ENCODE results near the gene AFF3. TPM values are rescaled to one million over a fixed set of nuclear protein-coding genes. Genes with fewer than 3 reads are reported as not detected.

Gene AFF3
- total and polyA plus RNA-seq, 2 experiments from 2014 or later, result 7.3 to 7.8 TPM

DNA sequence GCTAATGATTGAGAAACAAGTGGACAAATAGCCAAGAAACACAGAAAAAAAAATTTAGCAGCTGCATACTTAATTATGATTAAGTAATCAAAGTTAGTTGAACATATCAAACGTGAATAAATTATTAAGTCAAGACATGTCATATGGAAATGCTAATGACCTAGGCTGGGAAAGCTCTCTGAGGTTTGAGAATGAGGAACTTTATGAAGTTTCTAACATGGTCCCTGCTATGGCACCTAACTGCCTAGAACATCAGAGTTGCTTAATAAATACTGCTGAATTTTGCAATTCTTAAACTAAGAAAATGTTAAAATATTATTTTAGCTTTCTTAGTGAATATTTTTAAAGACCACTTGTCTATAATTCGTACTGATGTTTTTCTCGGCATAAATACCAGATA is 99.8 kb downstream of the AFF3 start:
- DNase-seq (ENCODE audit: low spot score), result no peak
- H3K9me3 ChIP-seq (ENCODE audit: low read depth), result no peaks in the 10 kb centered on the region
- no peaks in the 10 kb centered on the region for H3K36me3 ChIP-seq (replicated peaks; ENCODE audit: insufficient read depth, low read depth)
- WGBS (ENCODE audit: low lambda C conversion rate, missing lambda C conversion rate), result 93% methylated on average over 3 of the region's 3 CpGs
- no peak overlapping the region for H2AFZ ChIP-seq
- no peaks in the 10 kb centered on the region for H3K4me1 ChIP-seq (ENCODE audit: insufficient read depth)
- H4K20me1 ChIP-seq (ENCODE audit: insufficient read depth, poor library complexity, severe bottlenecking), result no peaks in the 10 kb centered on the region
- no peaks in the 10 kb centered on the region for H3K9me2 ChIP-seq (replicated peaks; ENCODE audit: insufficient read depth)
- no peaks in the 10 kb centered on the region for H3K27me3 ChIP-seq
- no peak overlapping the region for H3K4me3 ChIP-seq
- no peak overlapping the region for H3K4me2 ChIP-seq
- TF ChIP-seq, protein P1, sequence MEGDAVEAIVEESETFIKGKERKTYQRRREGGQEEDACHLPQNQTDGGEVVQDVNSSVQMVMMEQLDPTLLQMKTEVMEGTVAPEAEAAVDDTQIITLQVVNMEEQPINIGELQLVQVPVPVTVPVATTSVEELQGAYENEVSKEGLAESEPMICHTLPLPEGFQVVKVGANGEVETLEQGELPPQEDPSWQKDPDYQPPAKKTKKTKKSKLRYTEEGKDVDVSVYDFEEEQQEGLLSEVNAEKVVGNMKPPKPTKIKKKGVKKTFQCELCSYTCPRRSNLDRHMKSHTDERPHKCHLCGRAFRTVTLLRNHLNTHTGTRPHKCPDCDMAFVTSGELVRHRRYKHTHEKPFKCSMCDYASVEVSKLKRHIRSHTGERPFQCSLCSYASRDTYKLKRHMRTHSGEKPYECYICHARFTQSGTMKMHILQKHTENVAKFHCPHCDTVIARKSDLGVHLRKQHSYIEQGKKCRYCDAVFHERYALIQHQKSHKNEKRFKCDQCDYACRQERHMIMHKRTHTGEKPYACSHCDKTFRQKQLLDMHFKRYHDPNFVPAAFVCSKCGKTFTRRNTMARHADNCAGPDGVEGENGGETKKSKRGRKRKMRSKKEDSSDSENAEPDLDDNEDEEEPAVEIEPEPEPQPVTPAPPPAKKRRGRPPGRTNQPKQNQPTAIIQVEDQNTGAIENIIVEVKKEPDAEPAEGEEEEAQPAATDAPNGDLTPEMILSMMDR (IDR thresholded peaks at IDR 0.05; ENCODE audit: poor library complexity), result no peak
- TF ChIP-seq EZH2 (IDR thresholded peaks at IDR 0.05; ENCODE audit: borderline replicate concordance), result no peak
- TF ChIP-seq EZH2phosphoT487 (IDR thresholded peaks at IDR 0.05; ENCODE audit: low read depth, severe bottlenecking, unreplicated experiment), result no peak
- no peaks in the 10 kb centered on the region for H3K79me2 ChIP-seq
- no peak overlapping the region for H3K27ac ChIP-seq

DNA sequence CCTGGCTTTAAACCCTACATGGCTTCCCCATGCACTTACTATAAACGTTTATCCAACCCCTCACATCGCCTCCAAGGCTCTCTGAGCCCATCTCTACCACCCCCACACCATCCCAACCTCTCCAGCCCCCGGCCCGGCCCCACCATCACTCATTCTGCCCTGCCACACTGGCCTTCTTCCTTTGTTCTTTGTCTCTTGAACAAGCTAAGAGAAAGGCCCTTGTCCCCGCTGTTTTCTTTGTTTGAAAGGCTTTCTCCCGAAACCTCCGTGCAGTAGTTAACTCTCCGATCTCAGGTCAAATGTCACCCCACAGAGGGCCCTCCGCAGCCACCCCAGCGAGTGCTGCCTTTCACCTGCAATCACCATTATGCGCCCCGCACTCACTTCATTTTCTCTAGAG is 100.4 kb downstream of the AFF3 start:
- no peaks in the 10 kb centered on the region for H3K4me1 ChIP-seq (ENCODE audit: insufficient read depth)
- DNase-seq (ENCODE audit: low spot score), result no peak
- no peak overlapping the region for H3K4me2 ChIP-seq
- no peaks in the 10 kb centered on the region for H3K27me3 ChIP-seq
- no peaks in the 10 kb centered on the region for H3K9me2 ChIP-seq (replicated peaks; ENCODE audit: insufficient read depth)
- no peaks in the 10 kb centered on the region for H3K9me3 ChIP-seq (ENCODE audit: low read depth)
- no peak overlapping the region for H3K27ac ChIP-seq
- H3K36me3 ChIP-seq (replicated peaks; ENCODE audit: insufficient read depth, low read depth), result no peaks in the 10 kb centered on the region
- no peaks in the 10 kb centered on the region for H4K20me1 ChIP-seq (ENCODE audit: insufficient read depth, poor library complexity, severe bottlenecking)
- TF ChIP-seq EZH2phosphoT487 (IDR thresholded peaks at IDR 0.05; ENCODE audit: low read depth, severe bottlenecking, unreplicated experiment), result no peak
- TF ChIP-seq EZH2 (IDR thresholded peaks at IDR 0.05; ENCODE audit: borderline replicate concordance), result no peak
- TF ChIP-seq, protein P1 (IDR thresholded peaks at IDR 0.05; ENCODE audit: poor library complexity), result no peak
- H3K4me3 ChIP-seq, result no peak overlapping the region
- H2AFZ ChIP-seq, result no peak overlapping the region
- no peaks in the 10 kb centered on the region for H3K79me2 ChIP-seq
- 80% methylated on average over 12 of the region's 12 CpGs for WGBS (ENCODE audit: low lambda C conversion rate, missing lambda C conversion rate)

DNA sequence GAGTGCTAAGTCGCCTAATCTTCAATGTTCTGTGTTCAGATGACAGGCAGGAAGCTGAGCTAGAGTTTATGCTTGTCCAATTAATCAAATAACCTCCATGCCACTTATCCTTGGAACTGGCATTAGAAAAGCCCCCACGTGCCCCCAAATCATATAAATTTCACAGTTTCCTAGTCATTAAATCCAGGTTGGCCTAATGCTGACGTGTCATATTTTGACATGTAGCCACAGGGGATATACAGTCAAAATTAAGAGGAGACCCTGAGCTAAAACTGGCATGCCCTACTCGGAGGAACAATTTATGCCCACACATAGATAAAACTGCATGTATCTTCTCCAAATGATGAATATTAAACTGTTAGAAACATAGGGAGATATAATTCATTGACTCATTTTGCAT is 101.0 kb downstream of the AFF3 start:
- Histone ChIP-seq H3K4me3 (no peak overlapping the region), H2AFZ (no peak overlapping the region), H3K36me3 (replicated peaks; ENCODE audit: insufficient read depth, low read depth) (no peaks in the 10 kb centered on the region), H3K9me2 (replicated peaks; ENCODE audit: insufficient read depth) (no peaks in the 10 kb centered on the region), H3K9me3 (ENCODE audit: low read depth) (no peaks in the 10 kb centered on the region), H4K20me1 (ENCODE audit: insufficient read depth, poor library complexity, severe bottlenecking) (no peaks in the 10 kb centered on the region), H3K27me3 (no peaks in the 10 kb centered on the region), H3K27ac (no peak overlapping the region), H3K4me1 (ENCODE audit: insufficient read depth) (no peaks in the 10 kb centered on the region), H3K79me2 (no peaks in the 10 kb centered on the region), H3K4me2 (no peak overlapping the region)
- no peak for DNase-seq (ENCODE audit: low spot score)
- WGBS (ENCODE audit: low lambda C conversion rate, missing lambda C conversion rate), result 92% methylated on average over 4 of the region's 4 CpGs
- TF ChIP-seq EZH2 (IDR thresholded peaks at IDR 0.05; ENCODE audit: borderline replicate concordance) (no peak), EZH2phosphoT487 (IDR thresholded peaks at IDR 0.05; ENCODE audit: low read depth, severe bottlenecking, unreplicated experiment) (no peak)
- TF ChIP-seq, protein P1 (IDR thresholded peaks at IDR 0.05; ENCODE audit: poor library complexity), result no peak

DNA sequence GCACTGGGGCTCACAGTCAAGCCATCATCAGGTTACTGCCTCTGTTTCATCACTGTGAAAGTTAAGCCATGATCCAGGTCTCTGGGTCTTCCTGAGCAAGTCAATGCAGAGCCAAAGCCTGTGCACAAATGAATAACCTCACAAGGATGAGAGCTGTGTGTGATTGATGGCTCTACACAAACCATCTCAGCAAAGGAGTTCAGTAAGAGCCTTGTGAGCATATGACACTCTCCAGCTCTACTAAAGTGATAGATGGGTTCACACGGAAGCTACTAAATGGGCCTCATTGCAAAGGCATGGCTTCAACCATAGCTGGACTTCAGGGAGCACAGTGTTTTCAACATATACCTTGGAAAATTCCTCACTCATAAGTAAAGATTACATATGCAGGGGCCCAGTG is 101.5 kb downstream of the AFF3 start:
- Histone ChIP-seq H3K9me2 (replicated peaks; ENCODE audit: insufficient read depth) (no peaks in the 10 kb centered on the region), H4K20me1 (ENCODE audit: insufficient read depth, poor library complexity, severe bottlenecking) (no peaks in the 10 kb centered on the region), H3K27me3 (no peaks in the 10 kb centered on the region), H3K27ac (no peak overlapping the region), H3K4me2 (no peak overlapping the region), H2AFZ (no peak overlapping the region), H3K79me2 (no peaks in the 10 kb centered on the region), H3K9me3 (ENCODE audit: low read depth) (no peaks in the 10 kb centered on the region), H3K4me1 (ENCODE audit: insufficient read depth) (no peaks in the 10 kb centered on the region), H3K4me3 (no peak overlapping the region), H3K36me3 (replicated peaks; ENCODE audit: insufficient read depth, low read depth) (no peaks in the 10 kb centered on the region)
- no peak for DNase-seq (ENCODE audit: low spot score)
- TF ChIP-seq EZH2 (IDR thresholded peaks at IDR 0.05; ENCODE audit: borderline replicate concordance) (no peak), EZH2phosphoT487 (IDR thresholded peaks at IDR 0.05; ENCODE audit: low read depth, severe bottlenecking, unreplicated experiment) (no peak)
- TF ChIP-seq, protein P1 (IDR thresholded peaks at IDR 0.05; ENCODE audit: poor library complexity), result no peak
- 86% methylated on average over 1 of the region's 1 CpG for WGBS (ENCODE audit: low lambda C conversion rate, missing lambda C conversion rate)

All from hepatocyte (in vitro differentiated cells).